NCI-H345 (cell line): Measurements from ENCODE around the gene MAG.

Source experiments
- DNase-seq: peaks from one replicate; lab custom pipeline; 2025; lab: John Stamatoyannopoulos, UW

Gene MAG

GRCh38 chr19:35318679-35319448 lies 26.9 kb downstream of the MAG start:
- DNase-seq = no peak

- no peak for DNase-seq
Measured at GRCh38 chr19:35320065-35320713, 28.2 kb downstream of the MAG start.

GRCh38 chr19:35321291-35321690 lies 29.3 kb downstream of the MAG start:
- no peak for DNase-seq

- DNase-seq = no peak
Measured at GRCh38 chr19:35322014-35322413, 30.1 kb downstream of the MAG start.

GRCh38 chr19:35327642-35328041 lies 35.7 kb downstream of the MAG start:
- DNase-seq = no peak

GRCh38 chr19:35328851-35329285 lies 36.9 kb downstream of the MAG start, which contains the start of gene CD22:
Gene CD22 (plus strand): TSS chr19:35329187. CDS start chr19:35332041, 2,854 bp downstream.
- DNase-seq = no peak

GRCh38 chr19:35329323-35329722 lies 37.4 kb downstream of the MAG start:
- DNase-seq = no peak

- DNase-seq = no peak
Measured at GRCh38 chr19:35330475-35330874, 38.5 kb downstream of the MAG start.

- no peak for DNase-seq
Measured at GRCh38 chr19:35331551-35332214, 39.7 kb downstream of the MAG start.

- no peak for DNase-seq
Measured at GRCh38 chr19:35332817-35333216, 40.9 kb downstream of the MAG start.

- no peak for DNase-seq
Measured at GRCh38 chr19:35334144-35334753, 42.3 kb downstream of the MAG start.

GRCh38 chr19:35336166-35336955 lies 44.4 kb downstream of the MAG start:
- DNase-seq = no peak

- no peak for DNase-seq
Measured at GRCh38 chr19:35337097-35337983, 45.4 kb downstream of the MAG start.

- no peak for DNase-seq
Measured at GRCh38 chr19:35337984-35338296, 46.0 kb downstream of the MAG start.

GRCh38 chr19:35340431-35340830 lies 48.5 kb downstream of the MAG start:
- DNase-seq = no peak

- DNase-seq = no peak
Measured at GRCh38 chr19:35341006-35341405, 49.0 kb downstream of the MAG start.

- no peak for DNase-seq
Measured at GRCh38 chr19:35341565-35342225, 49.7 kb downstream of the MAG start.

- no peak for DNase-seq
Measured at GRCh38 chr19:35342430-35342829, 50.5 kb downstream of the MAG start.

GRCh38 chr19:35344511-35345031 lies 52.6 kb downstream of the MAG start:
- no peak for DNase-seq

GRCh38 chr19:35345671-35346111 lies 53.7 kb downstream of the MAG start:
- no peak for DNase-seq
